Kidney (tissue), 14 donors: Measurements from ENCODE around the gene SIT1. TPM values are rescaled to one million over a fixed set of nuclear protein-coding genes. Genes with fewer than 3 reads are reported as not detected.

Source experiments
- DNase-seq, 5 donors: peaks; one replicate each; pipeline ENCODE4 v3.0.0-alpha.2; 2013 to 2020
- FAIRE-seq: peaks from 2 replicates; lab custom pipeline; 2012; peaks lifted over from hg19 to GRCh38; lab: Jason Lieb, UNC
- H3K27ac ChIP-seq, 2 donors: one replicate each; pipeline ENCODE4 v1.7.0; 2013; ENCODE audit warnings: low read depth in 2 of 2, low read length in 2 of 2, inconsistent platforms in 1 of 2
- H3K27me3 ChIP-seq: one replicate; pipeline ENCODE4 v1.7.1; 2013; ENCODE audit warnings: low read length, inconsistent platforms; ENCODE audit not compliant: control insufficient read depth, insufficient read depth
- H3K36me3 ChIP-seq, 3 donors: one replicate each; pipeline versions ENCODE4 v1.7.0 to v1.7.1; 2013; ENCODE audit warnings: low read length in 3 of 3, control low read depth in 1 of 3, inconsistent platforms in 1 of 3; ENCODE audit not compliant: insufficient read depth in 3 of 3, control insufficient read depth in 2 of 3
- H3K4me1 ChIP-seq, 3 donors: one replicate each; pipeline versions ENCODE4 v1.7.0 to v1.7.1; 2013; ENCODE audit warnings: low read length in 3 of 3, inconsistent platforms in 1 of 3, low read depth in 1 of 3; ENCODE audit not compliant: control insufficient read depth in 2 of 3, insufficient read depth in 2 of 3
- H3K4me3 ChIP-seq, 3 donors: one replicate each; pipeline versions ENCODE4 v1.7.0 to v1.8.1; 2013; ENCODE audit warnings: low read length in 3 of 3, control low read depth in 1 of 3, inconsistent platforms in 1 of 3
- H3K9ac ChIP-seq, 3 donors: one replicate each; pipeline versions ENCODE4 v1.7.0 to v1.7.1; 2013; ENCODE audit warnings: low read length in 3 of 3, control low read depth in 1 of 3, inconsistent platforms in 1 of 3
- H3K9me3 ChIP-seq, 3 donors: one replicate each; pipeline versions ENCODE4 v1.7.0 to v1.7.1; 2013; ENCODE audit warnings: low read length in 3 of 3, control low read depth in 1 of 3, inconsistent platforms in 1 of 3; ENCODE audit not compliant: control insufficient read depth in 2 of 3, insufficient read depth in 1 of 3
- CTCF ChIP-seq: IDR thresholded peaks from 3 replicates; pipeline ENCODE4 v1.5.1; 2012; ENCODE audit warnings: mild to moderate bottlenecking, moderate library complexity, borderline replicate concordance; ENCODE audit not compliant: insufficient read depth; ENCODE audit errors: extremely low read depth
- intact Hi-C: fragments of 100-400 bp; cut with DNase I; formaldehyde crosslinking; loops from one replicate; pipeline ENCODE4 v1.11.1; 2022
- polyA plus RNA-seq: library from polyadenylated mRNA; stranded (reverse); fragments of 350-450 nt; fragmentation: Illumina TruSeq; extraction: RNeasy Lipid Tissue Mini Kit (QIAGEN cat#74804); gene quantifications from one replicate; pipeline ENCODE4 v1.2.3, GENCODE V29; 2014; ENCODE audit warnings: low read depth, low replicate concordance; ENCODE audit not compliant: insufficient read depth
- total RNA-seq: library from RNA; stranded (reverse); fragmentation: NEBNext Ultra II Directional; extraction: Animal tissue kit (Norgen Biotek cat#: 25700); gene quantifications from one replicate; pipeline ENCODE4 v1.2.1, GENCODE V29; 2021
- donor health status: control.
- donor health status: control.
- donor health status: control.
- donor health status: control.
- donor health status: control.
- donor health status: DM: yes; HTN: yes; CAD: no.
- donor health status: Normal renal cell carcinoma (clear cell type).

SIT1 gene
- total and polyA plus RNA-seq, 2 donors from 2014 or later: 0.32 to 3.1 TPM

GRCh38 chr9:35658137-35658967, 7.6 kb upstream of the SIT1 start, which contains the start of gene CCDC107:
Gene CCDC107, plus strand, starts transcription at chr9:35658292. Its CDS starts 88 bp downstream, at chr9:35658380.
- FAIRE-seq: no peak
- Histone ChIP-seq H3K27ac (peak within 1 kb of the TSS; percentile 99 to 100), H3K36me3 (peaks cover 0 to 10% (median 3%) of the 10 kb centered on the region in 3 donors), H3K9me3 (no peaks in the 10 kb centered on the region), H3K4me3 (peak within 1 kb of the TSS; percentile 73 to 91 (median 86)), H3K9ac (peak within 1 kb of the TSS; percentile 87 to 97 (median 94)), H3K27me3 (no peaks in the 10 kb centered on the region), H3K4me1 (peaks cover 0 to 10% (median 9%) of the 10 kb centered on the region in 3 donors)
- peak; percentile 92 to 97 (median 96) for DNase-seq
- intact Hi-C loops: no loop called here
- peak; percentile 63 for TF ChIP-seq CTCF

GRCh38 chr9:35657546-35658136, 6.9 kb upstream of the SIT1 start, which contains the start of gene RMRP:
Gene RMRP, minus strand, starts transcription at chr9:35658019.
- TF ChIP-seq CTCF: peak; percentile 34
- Histone ChIP-seq H3K9me3 (no peaks in the 10 kb centered on the region), H3K36me3 (peaks cover 0 to 10% (median 3%) of the 10 kb centered on the region in 3 donors), H3K9ac (peak within 1 kb of the TSS; percentile 87 to 97 (median 94)), H3K4me1 (peaks cover 0 to 10% (median 9%) of the 10 kb centered on the region in 3 donors), H3K4me3 (peak within 1 kb of the TSS; percentile 73 to 91 (median 86)), H3K27ac (peak within 1 kb of the TSS; percentile 99 to 100), H3K27me3 (no peaks in the 10 kb centered on the region)
- peak; percentile 87 for FAIRE-seq
- DNase-seq: peak; percentile 97 to 99 (median 99)
- intact Hi-C loops: no loop called here

DNA sequence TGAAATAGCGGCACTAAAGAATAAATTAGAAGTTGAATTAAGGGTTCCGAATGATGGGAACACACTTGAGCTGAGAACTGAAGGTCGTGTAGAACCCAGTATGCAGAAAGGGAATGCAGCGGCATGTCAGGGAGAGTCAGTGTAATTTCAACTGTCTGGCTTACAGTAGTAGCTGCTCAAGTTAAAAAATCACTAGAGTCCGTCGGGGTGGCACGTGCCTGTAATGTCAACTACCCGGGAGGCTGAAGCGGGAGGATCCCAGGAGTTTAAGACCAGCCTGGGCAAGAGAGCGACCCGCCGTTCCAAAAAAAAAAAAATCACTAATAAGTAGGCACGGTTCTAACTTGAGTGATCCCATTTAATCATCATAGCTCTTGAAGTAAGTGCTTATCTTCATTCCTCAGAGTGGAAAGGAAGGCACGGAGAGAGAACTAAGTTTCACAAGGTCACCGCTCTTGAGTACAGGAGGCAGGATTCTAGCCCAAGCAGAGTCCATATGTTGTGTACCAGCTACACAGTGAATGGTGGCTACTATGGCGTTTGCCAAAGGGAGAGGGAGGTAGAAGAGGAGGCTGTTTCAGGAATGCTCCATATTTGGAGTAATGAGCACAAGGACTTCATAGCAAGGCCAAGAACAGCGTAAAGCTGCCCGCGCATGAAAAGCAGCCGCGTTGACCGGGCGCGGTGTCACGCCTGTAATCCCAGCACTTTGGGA, 6.3 kb upstream of the SIT1 start:
- Histone ChIP-seq H3K9ac (peak overlapping the region; percentile 65 to 97 (median 74)), H3K27ac (peak overlapping the region; percentile 99 to 100), H3K27me3 (no peaks in the 10 kb centered on the region), H3K9me3 (no peaks in the 10 kb centered on the region), H3K36me3 (peaks cover 0 to 10% (median 3%) of the 10 kb centered on the region in 3 donors), H3K4me3 (peak overlapping the region; percentile 57 to 86 (median 73)), H3K4me1 (peaks cover 0 to 10% (median 9%) of the 10 kb centered on the region in 3 donors)
- DNase-seq (peak in 2 of 5 donors; percentile 59 to 69), FAIRE-seq (no peak)
- no peak for TF ChIP-seq CTCF
- intact Hi-C loops: no loop called here
